HEK293 (cell line): ENCODE data around the gene HRAS.

Experiments
- CTCF ChIA-PET: fragments of 350-600 bp; formaldehyde crosslinking; extraction: SDS; loops from one replicate; lab custom pipeline; 2021; ENCODE audit warnings: antibody characterized with exemption; lab: Yijun Ruan, JAX
- POLR2A ChIA-PET: fragments of 300-600 bp; formaldehyde crosslinking; extraction: SDS; loops from one replicate; lab custom pipeline; 2020; ENCODE audit warnings: antibody characterized with exemption, inconsistent platforms; lab: Yijun Ruan, JAX
- H3K27ac ChIP-seq: fragments of 200-500 bp; sonication (Bioruptor generic); 2 replicates; pipeline ENCODE4 v1.5.1; 2014; ENCODE audit warnings: low read depth, low read length, control low read depth, inconsistent platforms; ENCODE audit errors: extremely low read depth
- H3K36me3 ChIP-seq, 2 experiments: fragments of 200-500 bp in 1 of 2; sonication (Bioruptor generic) in 1 of 2; 1 replicate in 1 of 2; 2 replicates in 1 of 2; pipeline ENCODE4 v1.5.1; 2014 to 2017; ENCODE audit warnings: inconsistent platforms in 2 of 2, low read length in 2 of 2; ENCODE audit not compliant: control insufficient read depth in 2 of 2, insufficient read depth in 1 of 2
- H3K4me1 ChIP-seq: fragments of 200-500 bp; sonication (Bioruptor generic); 2 replicates; pipeline ENCODE4 v1.5.1; 2014; ENCODE audit warnings: mild to moderate bottlenecking, low read length, inconsistent platforms; ENCODE audit not compliant: control insufficient read depth, insufficient read depth
- H3K4me3 ChIP-seq: 2 replicates; pipeline ENCODE4 v1.5.1; 2011; ENCODE audit warnings: low read depth, mild to moderate bottlenecking, control low read depth, low read length, moderate library complexity
- H3K9me3 ChIP-seq: fragments of 200-500 bp; sonication (Bioruptor generic); 2 replicates; pipeline ENCODE4 v1.5.1; 2014; ENCODE audit warnings: low read depth, low read length, inconsistent platforms; ENCODE audit not compliant: control insufficient read depth, insufficient read depth
- BCL6B ChIP-seq: fragments of 450-650 bp; formaldehyde crosslinking; IDR thresholded peaks from 2 replicates; pipeline ENCODE4 v1.5.1; 2017; ENCODE audit warnings: missing biosample characterization, missing genetic modification characterization
- GLIS1 ChIP-seq: fragments of 450-650 bp; formaldehyde crosslinking; IDR thresholded peaks from 2 replicates; pipeline ENCODE4 v1.5.1; 2016; ENCODE audit warnings: missing biosample characterization, missing genetic modification characterization
- INSM2 ChIP-seq: fragments of 450-650 bp; formaldehyde crosslinking; IDR thresholded peaks from 2 replicates; pipeline ENCODE4 v1.5.1; 2016; ENCODE audit warnings: missing biosample characterization, missing genetic modification characterization
- MYNN ChIP-seq: fragments of 450-650 bp; formaldehyde crosslinking; IDR thresholded peaks from 2 replicates; pipeline ENCODE4 v1.5.1; 2016; ENCODE audit warnings: missing biosample characterization, missing genetic modification characterization, borderline replicate concordance
- PATZ1 ChIP-seq: fragments of 450-650 bp; formaldehyde crosslinking; IDR thresholded peaks from 2 replicates; pipeline ENCODE4 v1.5.1; 2016; ENCODE audit warnings: missing biosample characterization, missing genetic modification characterization
- PBX3 ChIP-seq: sonication (generic); formaldehyde crosslinking; IDR thresholded peaks from 2 replicates; pipeline ENCODE4 v1.8.1; 2022; ENCODE audit warnings: mild to moderate bottlenecking, moderate library complexity, missing genetic modification reagents
- RBAK ChIP-seq: fragments of 450-650 bp; formaldehyde crosslinking; IDR thresholded peaks from 2 replicates; pipeline ENCODE4 v1.5.1; 2016; ENCODE audit warnings: missing biosample characterization, missing genetic modification characterization
- ZBTB49 ChIP-seq: fragments of 450-650 bp; formaldehyde crosslinking; IDR thresholded peaks from 2 replicates; pipeline ENCODE4 v1.5.1; 2016; ENCODE audit warnings: missing biosample characterization, missing genetic modification characterization, low read depth
- ZNF140 ChIP-seq: fragments of 450-650 bp; formaldehyde crosslinking; IDR thresholded peaks from 2 replicates; pipeline ENCODE4 v1.5.1; 2016; ENCODE audit warnings: missing biosample characterization, missing genetic modification characterization
- ZNF184 ChIP-seq: fragments of 450-650 bp; IDR thresholded peaks from 2 replicates; pipeline ENCODE4 v1.5.1; 2018; ENCODE audit warnings: missing biosample characterization, mild to moderate bottlenecking, missing genetic modification characterization
- ZNF266 ChIP-seq: fragments of 450-650 bp; formaldehyde crosslinking; IDR thresholded peaks from 2 replicates; pipeline ENCODE4 v1.5.1; 2016; ENCODE audit warnings: missing biosample characterization, missing genetic modification characterization, low read depth
- ZNF302 ChIP-seq: fragments of 450-650 bp; formaldehyde crosslinking; IDR thresholded peaks from 2 replicates; pipeline ENCODE4 v1.5.1; 2016; ENCODE audit warnings: missing biosample characterization, missing genetic modification characterization, low read depth
- ZNF362 ChIP-seq: fragments of 450-650 bp; formaldehyde crosslinking; IDR thresholded peaks from 2 replicates; pipeline ENCODE4 v1.5.1; 2016; ENCODE audit warnings: missing biosample characterization, missing genetic modification characterization
- ZNF416 ChIP-seq: fragments of 450-650 bp; formaldehyde crosslinking; IDR thresholded peaks from 2 replicates; pipeline ENCODE4 v1.5.1; 2016; ENCODE audit warnings: missing biosample characterization, missing genetic modification characterization
- ZNF571 ChIP-seq: fragments of 450-650 bp; formaldehyde crosslinking; IDR thresholded peaks from 2 replicates; pipeline ENCODE4 v1.5.0; 2017; ENCODE audit warnings: missing biosample characterization, missing genetic modification characterization
- ZNF580 ChIP-seq: fragments of 450-650 bp; formaldehyde crosslinking; IDR thresholded peaks from 2 replicates; pipeline ENCODE4 v1.5.1; 2016; ENCODE audit warnings: missing biosample characterization, missing genetic modification characterization
- ZNF585B ChIP-seq: fragments of 450-650 bp; formaldehyde crosslinking; IDR thresholded peaks from 2 replicates; pipeline ENCODE4 v1.5.1; 2016; ENCODE audit warnings: missing biosample characterization, missing genetic modification characterization
- ZNF624 ChIP-seq: fragments of 450-650 bp; formaldehyde crosslinking; IDR thresholded peaks from 2 replicates; pipeline ENCODE4 v1.5.1; 2017; ENCODE audit warnings: missing biosample characterization, missing genetic modification characterization
- ZNF670 ChIP-seq: fragments of 450-650 bp; formaldehyde crosslinking; IDR thresholded peaks from 2 replicates; pipeline ENCODE4 v1.5.1; 2016; ENCODE audit warnings: missing biosample characterization, missing genetic modification characterization, low read depth
- ZNF785 ChIP-seq: fragments of 450-650 bp; formaldehyde crosslinking; IDR thresholded peaks from 2 replicates; pipeline ENCODE4 v1.5.1; 2016; ENCODE audit warnings: missing biosample characterization, missing genetic modification characterization
- ZSCAN30 ChIP-seq: fragments of 450-650 bp; IDR thresholded peaks from 2 replicates; pipeline ENCODE4 v1.5.1; 2018; ENCODE audit warnings: missing biosample characterization, mild to moderate bottlenecking, missing genetic modification characterization, moderate library complexity
- TF ChIP-seq, protein P1 (sequence below): IDR thresholded peaks from 2 replicates; pipeline ENCODE4 v1.6.1; 2011; ENCODE audit warnings: mild to moderate bottlenecking, low read depth, low read length, borderline replicate concordance

Gene HRAS

DNA sequence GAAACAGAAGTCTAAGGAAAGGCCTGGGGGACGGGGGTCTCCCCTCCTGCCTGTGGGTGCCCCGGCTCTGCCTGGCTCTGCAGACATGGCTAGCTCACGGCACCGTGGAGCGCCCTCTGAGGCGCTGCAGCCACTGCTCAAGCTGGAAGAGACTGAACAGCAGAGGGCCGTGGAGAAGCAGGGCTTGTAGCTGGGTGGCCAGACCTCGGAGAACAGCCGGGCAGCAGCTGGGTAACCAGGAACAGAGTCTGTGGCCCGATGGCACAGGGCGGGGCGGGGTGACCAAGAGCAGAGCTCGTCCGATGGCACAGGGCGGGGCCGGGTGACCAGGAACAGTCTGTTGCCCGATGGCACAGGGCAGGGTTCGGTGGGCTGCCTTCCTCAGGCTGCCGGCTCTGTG lies 46.4 kb downstream of the HRAS start:
- Histone ChIP-seq H3K4me1 (no peaks in the 10 kb centered on the region), H3K36me3 (peaks cover 0 to 50% of the 10 kb centered on the region in 2 experiments; a peak in 1 of 3 replicates), H3K27ac (no peak overlapping the region), H3K4me3 (no peak overlapping the region), H3K9me3 (no peaks in the 10 kb centered on the region)
- ChIA-PET POLR2A (no interaction called here), CTCF (no interaction called here)
- TF ChIP-seq ZSCAN30 (tag by site-specific recombination), result no peak
- no peak for TF ChIP-seq ZNF184
- no peak for TF ChIP-seq ZNF585B (tag by site-specific recombination)
- TF ChIP-seq ZNF140 (tag by site-specific recombination), result no peak
- TF ChIP-seq PATZ1, result no peak
- TF ChIP-seq GLIS1 (tag by site-specific recombination), result no peak
- TF ChIP-seq BCL6B, result no peak
- TF ChIP-seq ZNF670 (tag by site-specific recombination), result no peak
- no peak for TF ChIP-seq PBX3 (CRISPR knock-in tag)
- no peak for TF ChIP-seq ZNF624 (tag by site-specific recombination)

- CTCF ChIA-PET, result no interaction called here
- no peak for TF ChIP-seq ZBTB49
- TF ChIP-seq ZNF266, result no peak
- TF ChIP-seq ZNF302 (tag by site-specific recombination), result no peak
- TF ChIP-seq, protein P1, sequence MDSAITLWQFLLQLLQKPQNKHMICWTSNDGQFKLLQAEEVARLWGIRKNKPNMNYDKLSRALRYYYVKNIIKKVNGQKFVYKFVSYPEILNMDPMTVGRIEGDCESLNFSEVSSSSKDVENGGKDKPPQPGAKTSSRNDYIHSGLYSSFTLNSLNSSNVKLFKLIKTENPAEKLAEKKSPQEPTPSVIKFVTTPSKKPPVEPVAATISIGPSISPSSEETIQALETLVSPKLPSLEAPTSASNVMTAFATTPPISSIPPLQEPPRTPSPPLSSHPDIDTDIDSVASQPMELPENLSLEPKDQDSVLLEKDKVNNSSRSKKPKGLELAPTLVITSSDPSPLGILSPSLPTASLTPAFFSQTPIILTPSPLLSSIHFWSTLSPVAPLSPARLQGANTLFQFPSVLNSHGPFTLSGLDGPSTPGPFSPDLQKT, result no peak
- no peak for TF ChIP-seq INSM2
- TF ChIP-seq ZNF362, result no peak
- no peak for TF ChIP-seq ZNF580 (tag by site-specific recombination)
- TF ChIP-seq ZNF416 (tag by site-specific recombination), result no peak
- no peak for TF ChIP-seq ZNF571 (tag by site-specific recombination)
- no peak for TF ChIP-seq ZNF785 (tag by site-specific recombination)
- TF ChIP-seq RBAK, result no peak
- TF ChIP-seq MYNN (tag by site-specific recombination), result no peak
Measured at GRCh38 chr11:488579-488978, 46.8 kb downstream of the HRAS start.

More at GRCh38 chr11:488579-488978, 46.8 kb downstream of the HRAS start:
- H3K27ac ChIP-seq, result no peak overlapping the region
- no peaks in the 10 kb centered on the region for H3K4me1 ChIP-seq
- H3K4me3 ChIP-seq, result no peak overlapping the region
- H3K9me3 ChIP-seq, result no peaks in the 10 kb centered on the region
- H3K36me3 ChIP-seq, result peaks cover 0 to 47% of the 10 kb centered on the region in 2 experiments; a peak in 1 of 3 replicates
- POLR2A ChIA-PET, result no interaction called here
